HG03469 (cell line): Measurements from ENCODE around the gene CTTN.

ENCODE experiments used
- ATAC-seq: cut with Tn5 transposase; IDR thresholded peaks from one replicate; pipeline ENCODE4 v1.9.1; 2021; ENCODE audit warnings: mild to moderate bottlenecking, moderate library complexity, moderate number of reproducible peaks; ENCODE audit not compliant: unreplicated experiment

CTTN gene

GRCh38 chr11:70424765-70425344 is 26.5 kb downstream of the CTTN start:
- ATAC-seq: no peak

- ATAC-seq: no peak
These were observed 29.1 kb downstream of the CTTN start for GRCh38 chr11:70427436-70427835.

- no peak for ATAC-seq
These were observed 30.5 kb downstream of the CTTN start for GRCh38 chr11:70428701-70429427.

GRCh38 chr11:70429428-70429705 is 31.0 kb downstream of the CTTN start:
- no peak for ATAC-seq

GRCh38 chr11:70429724-70430521 is 31.6 kb downstream of the CTTN start:
- no peak for ATAC-seq

- ATAC-seq: no peak
These were observed 32.6 kb downstream of the CTTN start for GRCh38 chr11:70430671-70431574.

- no peak for ATAC-seq
These were observed 33.3 kb downstream of the CTTN start for GRCh38 chr11:70431611-70432010.

GRCh38 chr11:70432065-70432464 is 33.7 kb downstream of the CTTN start:
- no peak for ATAC-seq

GRCh38 chr11:70432580-70432979 is 34.3 kb downstream of the CTTN start:
- ATAC-seq: no peak

- no peak for ATAC-seq
These were observed 34.7 kb downstream of the CTTN start for GRCh38 chr11:70433038-70433437.

GRCh38 chr11:70433526-70433925 is 35.2 kb downstream of the CTTN start:
- ATAC-seq: no peak

- no peak for ATAC-seq
These were observed 35.9 kb downstream of the CTTN start for GRCh38 chr11:70433966-70434812.

GRCh38 chr11:70434813-70435278 is 36.5 kb downstream of the CTTN start:
- ATAC-seq: no peak

- ATAC-seq: no peak
These were observed 37.0 kb downstream of the CTTN start for GRCh38 chr11:70435361-70435760.

GRCh38 chr11:70435765-70436500 is 37.6 kb downstream of the CTTN start:
- ATAC-seq: no peak

GRCh38 chr11:70436501-70436860 is 38.2 kb downstream of the CTTN start:
- ATAC-seq: no peak

GRCh38 chr11:70437111-70437784 is 38.9 kb downstream of the CTTN start:
- ATAC-seq: no peak

GRCh38 chr11:70440206-70440605 is 41.9 kb downstream of the CTTN start:
- ATAC-seq: no peak

- ATAC-seq: no peak
These were observed 45.4 kb downstream of the CTTN start for GRCh38 chr11:70443773-70444030.
